HG02588 (cell line): ENCODE measurements around the gene PRSS1.

Experiments
- ATAC-seq: cut with Tn5 transposase; IDR thresholded peaks from one replicate; pipeline ENCODE4 v1.9.1; 2021; ENCODE audit warnings: mild to moderate bottlenecking, moderate library complexity; ENCODE audit not compliant: unreplicated experiment

Gene PRSS1

GRCh38 chr7:142792593-142792992 is 43.3 kb downstream of the PRSS1 start:
- no peak for ATAC-seq

- ATAC-seq, result no peak
Measured at GRCh38 chr7:142793156-142793555, 43.9 kb downstream of the PRSS1 start.

GRCh38 chr7:142795339-142795863 is 46.1 kb downstream of the PRSS1 start:
- no peak for ATAC-seq

GRCh38 chr7:142796001-142796500 is 46.8 kb downstream of the PRSS1 start:
- ATAC-seq, result no peak

DNA sequence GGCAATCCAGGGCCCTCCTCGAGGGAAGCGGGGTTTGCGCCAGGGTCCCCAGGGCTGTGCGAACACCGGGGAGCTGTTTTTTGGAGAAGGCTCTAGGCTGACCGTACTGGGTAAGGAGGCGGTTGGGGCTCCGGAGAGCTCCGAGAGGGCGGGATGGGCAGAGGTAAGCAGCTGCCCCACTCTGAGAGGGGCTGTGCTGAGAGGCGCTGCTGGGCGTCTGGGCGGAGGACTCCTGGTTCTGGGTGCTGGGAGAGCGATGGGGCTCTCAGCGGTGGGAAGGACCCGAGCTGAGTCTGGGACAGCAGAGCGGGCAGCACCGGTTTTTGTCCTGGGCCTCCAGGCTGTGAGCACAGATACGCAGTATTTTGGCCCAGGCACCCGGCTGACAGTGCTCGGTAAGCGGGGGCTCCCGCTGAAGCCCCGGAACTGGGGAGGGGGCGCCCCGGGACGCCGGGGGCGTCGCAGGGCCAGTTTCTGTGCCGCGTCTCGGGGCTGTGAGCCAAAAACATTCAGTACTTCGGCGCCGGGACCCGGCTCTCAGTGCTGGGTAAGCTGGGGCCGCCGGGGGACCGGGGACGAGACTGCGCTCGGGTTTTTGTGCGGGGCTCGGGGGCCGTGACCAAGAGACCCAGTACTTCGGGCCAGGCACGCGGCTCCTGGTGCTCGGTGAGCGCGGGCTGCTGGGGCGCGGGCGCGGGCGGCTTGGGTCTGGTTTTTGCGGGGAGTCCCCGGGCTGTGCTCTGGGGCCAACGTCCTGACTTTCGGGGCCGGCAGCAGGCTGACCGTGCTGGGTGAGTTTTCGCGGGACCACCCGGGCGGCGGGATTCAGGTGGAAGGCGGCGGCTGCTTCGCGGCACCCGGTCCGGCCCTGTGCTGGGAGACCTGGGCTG is 47.5 kb downstream of the PRSS1 start:
- ATAC-seq, result peak; percentile 53

- peak; percentile 28 for ATAC-seq
Measured at GRCh38 chr7:142797391-142798377, 48.4 kb downstream of the PRSS1 start.

- ATAC-seq, result no peak
Measured at GRCh38 chr7:142798451-142799436, 49.5 kb downstream of the PRSS1 start.

DNA sequence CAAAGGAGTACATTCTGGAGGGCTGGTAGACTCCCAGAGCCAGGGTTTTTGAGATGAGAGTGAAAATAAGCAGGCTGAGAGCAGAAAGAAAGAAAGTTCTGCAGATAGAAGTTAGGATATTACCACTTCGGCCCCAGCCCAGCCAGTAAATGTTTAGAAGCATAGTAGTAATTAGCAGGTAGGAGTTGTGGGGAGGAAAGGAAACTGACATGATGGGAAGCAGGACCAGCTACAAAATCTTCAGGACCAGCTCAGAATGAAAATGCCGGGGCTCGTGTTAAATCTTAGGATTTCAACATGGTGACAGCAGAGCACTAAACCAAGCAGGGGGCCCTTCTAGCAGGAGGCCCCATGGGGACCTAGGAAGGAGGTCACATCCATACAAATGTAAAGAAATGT is 50.2 kb downstream of the PRSS1 start:
- no peak for ATAC-seq

DNA sequence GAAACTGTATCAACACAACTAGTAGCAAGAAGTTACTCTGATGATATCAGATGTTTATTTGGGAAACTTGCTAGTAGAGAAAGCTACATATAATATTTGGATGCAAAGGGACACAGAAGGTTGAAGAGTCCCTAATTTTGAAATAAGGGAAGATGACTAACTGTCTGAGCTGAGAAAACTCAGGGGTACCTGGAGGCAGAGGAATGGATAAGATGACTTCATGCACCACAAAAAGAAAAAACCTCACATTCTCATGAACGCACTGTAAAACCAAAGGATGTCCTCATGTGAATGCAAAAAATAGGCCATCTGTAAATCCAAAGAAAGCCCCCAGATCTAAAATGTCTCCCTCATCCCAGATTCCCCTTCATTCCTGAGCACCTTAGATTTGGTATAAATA is 50.8 kb downstream of the PRSS1 start:
- no peak for ATAC-seq

- ATAC-seq, result no peak
Measured at GRCh38 chr7:142800699-142801260, 51.5 kb downstream of the PRSS1 start.

GRCh38 chr7:142801601-142802295 is 52.5 kb downstream of the PRSS1 start:
- ATAC-seq, result no peak

DNA sequence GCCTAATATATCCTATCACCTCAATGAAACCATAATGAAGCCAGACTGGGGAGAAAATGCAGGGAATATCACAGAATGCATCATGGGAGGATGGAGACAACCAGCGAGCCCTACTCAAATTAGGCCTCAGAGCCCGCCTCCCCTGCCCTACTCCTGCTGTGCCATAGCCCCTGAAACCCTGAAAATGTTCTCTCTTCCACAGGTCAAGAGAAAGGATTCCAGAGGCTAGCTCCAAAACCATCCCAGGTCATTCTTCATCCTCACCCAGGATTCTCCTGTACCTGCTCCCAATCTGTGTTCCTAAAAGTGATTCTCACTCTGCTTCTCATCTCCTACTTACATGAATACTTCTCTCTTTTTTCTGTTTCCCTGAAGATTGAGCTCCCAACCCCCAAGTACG is 53.0 kb downstream of the PRSS1 start:
- ATAC-seq, result no peak
